RWPE2 (cell line): ENCODE results near the gene EMILIN1.

Experiments
- ATAC-seq: fragments of 200-7000 bp; cut with Tn5 transposase; 3 replicates; pipeline ENCODE4 v1.9.1; 2021; ENCODE audit warnings: low read depth
- DNase-seq: peaks from one replicate; pipeline ENCODE4 v3.0.0-alpha.2; 2020; ENCODE audit warnings: low spot score
- H3K27ac ChIP-seq: fragments of 450-650 bp; 2 replicates; pipeline ENCODE4 v1.5.1; 2017; ENCODE audit warnings: mild to moderate bottlenecking; ENCODE audit not compliant: poor library complexity, severe bottlenecking
- H3K27me3 ChIP-seq: fragments of 250-450 bp; sonication (Bioruptor Pico); 2 replicates; pipeline ENCODE4 v1.5.1; 2021; ENCODE audit warnings: mild to moderate bottlenecking, moderate library complexity; ENCODE audit not compliant: insufficient read depth, poor library complexity, severe bottlenecking
- H3K36me3 ChIP-seq: fragments of 250-450 bp; sonication (Bioruptor Pico); 2 replicates; pipeline ENCODE4 v1.5.1; 2020; ENCODE audit warnings: low read depth, mild to moderate bottlenecking, moderate library complexity
- H3K4me1 ChIP-seq: fragments of 250-450 bp; sonication (Bioruptor Pico); 2 replicates; pipeline ENCODE4 v1.5.1; 2021; ENCODE audit warnings: mild to moderate bottlenecking, moderate library complexity; ENCODE audit not compliant: insufficient read depth, poor library complexity, severe bottlenecking
- H3K4me3 ChIP-seq: fragments of 250-450 bp; sonication (Bioruptor Pico); 2 replicates; pipeline ENCODE4 v1.5.1; 2021; ENCODE audit warnings: mild to moderate bottlenecking, moderate library complexity; ENCODE audit not compliant: severe bottlenecking
- H3K9me3 ChIP-seq: fragments of 250-450 bp; sonication (Bioruptor Pico); 2 replicates; pipeline ENCODE4 v1.5.1; 2021; ENCODE audit warnings: mild to moderate bottlenecking, moderate library complexity; ENCODE audit not compliant: severe bottlenecking
- CTCF ChIP-seq: fragments of 450-650 bp; IDR thresholded peaks from one replicate; pipeline ENCODE4 v1.5.1; 2017; ENCODE audit warnings: mild to moderate bottlenecking, moderate library complexity; ENCODE audit not compliant: poor library complexity, severe bottlenecking

Gene EMILIN1

GRCh38 chr2:27060323-27060722 lies 18.1 kb upstream of the EMILIN1 start:
- no peak for TF ChIP-seq CTCF
- ATAC-seq (peak; percentile 22; the same call in 1 of the 3 replicates), DNase-seq (no peak)
- no peak overlapping the region for H3K4me3 ChIP-seq
- peaks cover 32% of the 10 kb centered on the region for H3K36me3 ChIP-seq
- no peaks in the 10 kb centered on the region for H3K27me3 ChIP-seq
- no peaks in the 10 kb centered on the region for H3K4me1 ChIP-seq
- no peaks in the 10 kb centered on the region for H3K9me3 ChIP-seq
- no peak overlapping the region for H3K27ac ChIP-seq

- Histone ChIP-seq H3K9me3 (no peaks in the 10 kb centered on the region), H3K27ac (no peak overlapping the region), H3K27me3 (no peaks in the 10 kb centered on the region), H3K36me3 (peaks cover 33% of the 10 kb centered on the region), H3K4me3 (no peak overlapping the region), H3K4me1 (no peaks in the 10 kb centered on the region)
- no peak for TF ChIP-seq CTCF
- ATAC-seq: no peak
- DNase-seq: no peak
Measured at GRCh38 chr2:27065128-27065527, 13.3 kb upstream of the EMILIN1 start.

- Histone ChIP-seq H3K36me3 (peaks cover 38% of the 10 kb centered on the region), H3K4me3 (no peak overlapping the region), H3K27ac (no peak overlapping the region), H3K27me3 (no peaks in the 10 kb centered on the region), H3K4me1 (peaks cover 3% of the 10 kb centered on the region), H3K9me3 (no peaks in the 10 kb centered on the region)
- no peak for TF ChIP-seq CTCF
- ATAC-seq (no peak), DNase-seq (no peak)
Measured at GRCh38 chr2:27067385-27067784, 11.0 kb upstream of the EMILIN1 start.

- no peak overlapping the region for H3K27ac ChIP-seq
Measured at GRCh38 chr2:27069436-27069835, 9.0 kb upstream of the EMILIN1 start.

More at GRCh38 chr2:27069436-27069835, 9.0 kb upstream of the EMILIN1 start:
- peaks cover 34% of the 10 kb centered on the region for H3K36me3 ChIP-seq
- no peaks in the 10 kb centered on the region for H3K27me3 ChIP-seq
- H3K4me3 ChIP-seq: no peak overlapping the region
- no peak for DNase-seq
- peaks cover 3% of the 10 kb centered on the region for H3K4me1 ChIP-seq
- no peak for TF ChIP-seq CTCF
- no peaks in the 10 kb centered on the region for H3K9me3 ChIP-seq
- ATAC-seq: no peak
